NCI-H460 (cell line): ENCODE results near the gene TNFRSF4. TPM values are rescaled to one million over a fixed set of nuclear protein-coding genes. Genes with fewer than 3 reads are reported as not detected.
"Not testable (repeated sequence)": the region's sequence is repeated elsewhere in the genome, so short reads cannot be mapped to it uniquely, and the experiment has no call there.

Experiments used
- DNase-seq: peaks from one replicate; pipeline ENCODE4 v3.0.0-alpha.2; 2016; ENCODE audit warnings: low read depth; ENCODE audit errors: extremely low read depth
- polyA plus RNA-seq: library from polyadenylated mRNA; depleted of rRNA; stranded (reverse); fragments of >200 nt; gene quantifications from 2 replicates; pipeline ENCODE4 v1.2.3, GENCODE V29; 2014; cell fraction: nucleus; rRNA removed
- total RNA-seq: library from RNA; depleted of rRNA; stranded (reverse); fragments of >200 nt; shearing (Covaris generic); gene quantifications from 2 replicates; pipeline ENCODE4 v1.2.3, GENCODE V29; 2014; rRNA removed

Gene TNFRSF4
- total RNA-seq, result not detected in 2 replicates
- polyA plus RNA-seq, result not detected in 2 replicates

GRCh38 chr1:1213345-1214265, at the start of gene TNFRSF4:
Gene TNFRSF4, minus strand, starts transcription at chr1:1214153. Its CDS starts 26 bp downstream, at chr1:1214127.
- DNase-seq, result no peak

- DNase-seq, result no peak
Measured at GRCh38 chr1:1262758-1263157, 48.8 kb upstream of the TNFRSF4 start.

GRCh38 chr1:1262071-1262470, 48.1 kb upstream of the TNFRSF4 start:
- no peak for DNase-seq

GRCh38 chr1:1260843-1261560, 47.0 kb upstream of the TNFRSF4 start:
- DNase-seq, result no peak

- no peak for DNase-seq
Measured at GRCh38 chr1:1259951-1260600, 46.1 kb upstream of the TNFRSF4 start.

GRCh38 chr1:1259540-1259939, 45.6 kb upstream of the TNFRSF4 start:
- DNase-seq, result no peak

GRCh38 chr1:1259119-1259488, 45.2 kb upstream of the TNFRSF4 start:
- DNase-seq, result no peak

GRCh38 chr1:1256956-1257871, 43.3 kb upstream of the TNFRSF4 start:
- DNase-seq, result no peak

GRCh38 chr1:1255611-1256010, 41.7 kb upstream of the TNFRSF4 start:
- no peak for DNase-seq

GRCh38 chr1:1255078-1255477, 41.1 kb upstream of the TNFRSF4 start:
- no peak for DNase-seq

- DNase-seq, result no peak
Measured at GRCh38 chr1:1254667-1254998, 40.7 kb upstream of the TNFRSF4 start.

GRCh38 chr1:1253972-1254666, 40.2 kb upstream of the TNFRSF4 start:
- DNase-seq, result no peak

- DNase-seq, result no peak
Measured at GRCh38 chr1:1253314-1253713, 39.4 kb upstream of the TNFRSF4 start.

GRCh38 chr1:1250786-1251284, 36.9 kb upstream of the TNFRSF4 start:
- no peak for DNase-seq

GRCh38 chr1:1248009-1248913, 34.3 kb upstream of the TNFRSF4 start:
- not testable (repeated sequence) for DNase-seq

GRCh38 chr1:1247341-1247913, 33.5 kb upstream of the TNFRSF4 start:
- DNase-seq, result no peak

- no peak for DNase-seq
Measured at GRCh38 chr1:1246577-1247340, 32.8 kb upstream of the TNFRSF4 start, which contains the start of gene C1QTNF12. Gene C1QTNF12, minus strand, starts transcription at chr1:1246722. Its CDS starts 32 bp downstream, at chr1:1246690.
